ENCODE measurements around the gene WDR38.
"Not testable (repeated sequence)": the region's sequence is repeated elsewhere in the genome, so short reads cannot be mapped to it uniquely, and the experiment has no call there.

Gene WDR38

DNA sequence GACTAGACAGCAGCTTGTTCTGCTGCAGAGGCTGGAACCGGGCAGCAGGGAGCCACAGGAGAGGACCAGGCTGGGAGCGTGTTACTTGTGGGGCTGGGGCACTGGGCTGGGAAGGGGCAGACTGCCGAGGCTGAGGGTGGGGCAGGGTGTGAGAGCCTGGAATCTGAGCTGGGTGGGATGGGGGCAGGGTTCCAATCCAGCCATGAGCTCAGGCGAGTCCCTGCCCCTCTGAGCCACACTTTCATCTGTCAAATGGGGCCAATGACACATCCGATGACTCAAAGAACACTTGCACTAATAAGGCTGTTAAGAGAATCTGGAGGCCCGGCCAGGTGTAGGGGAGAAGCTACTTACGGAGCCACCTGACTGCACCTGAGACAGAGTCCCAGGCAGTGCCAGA lies 18.7 kb upstream of the WDR38 start:
- DNase-seq (ENCODE audit: low spot score) = peak; percentile 94

DNA sequence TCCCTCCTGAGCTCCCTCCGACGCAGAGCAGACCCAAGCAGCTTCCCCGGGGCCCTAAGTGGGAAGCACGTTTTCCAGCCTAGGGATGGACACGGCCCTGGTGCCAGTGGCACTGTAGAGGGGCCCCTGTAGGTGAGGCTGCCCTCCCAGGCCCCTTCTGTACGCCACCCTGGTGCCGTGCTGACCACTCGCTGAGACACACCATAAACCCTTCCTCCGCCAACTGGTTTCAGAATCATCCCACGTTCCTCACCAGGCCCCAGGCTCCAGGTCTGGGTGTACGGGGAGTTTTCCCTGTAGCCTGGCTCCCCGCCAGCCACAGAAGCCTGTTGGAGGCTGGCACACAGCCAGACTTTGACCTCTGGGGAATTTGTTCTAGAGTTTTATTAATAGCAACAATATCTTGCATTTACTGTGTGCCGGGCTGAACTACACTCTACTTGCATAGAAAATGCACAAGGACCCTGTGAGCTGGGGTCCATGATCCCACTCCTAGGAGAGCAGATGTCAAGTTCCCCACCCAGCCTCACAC lies 18.2 kb upstream of the WDR38 start:
- DNase-seq (ENCODE audit: low spot score) = peak; percentile 86

DNA sequence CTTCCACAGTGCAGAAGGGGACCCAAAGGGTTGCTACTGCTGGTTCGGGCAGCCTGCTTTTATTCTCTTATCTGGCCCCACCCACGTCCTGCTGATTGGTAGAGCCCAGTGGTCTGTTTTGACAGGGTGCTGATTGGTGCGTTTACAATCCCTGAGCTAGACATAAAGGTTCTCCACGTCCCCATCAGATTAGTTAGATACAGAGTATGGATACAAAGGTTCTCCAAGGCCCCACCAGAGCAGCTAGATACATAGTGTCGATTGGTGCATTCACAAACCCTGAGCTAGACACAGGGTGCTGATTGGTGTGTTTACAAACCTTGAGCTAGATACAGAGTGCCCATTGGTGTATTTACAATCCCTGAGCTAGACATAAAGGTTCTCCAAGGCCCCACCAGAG lies 15.1 kb upstream of the WDR38 start:
- not testable (repeated sequence) for DNase-seq (ENCODE audit: low spot score)

DNA sequence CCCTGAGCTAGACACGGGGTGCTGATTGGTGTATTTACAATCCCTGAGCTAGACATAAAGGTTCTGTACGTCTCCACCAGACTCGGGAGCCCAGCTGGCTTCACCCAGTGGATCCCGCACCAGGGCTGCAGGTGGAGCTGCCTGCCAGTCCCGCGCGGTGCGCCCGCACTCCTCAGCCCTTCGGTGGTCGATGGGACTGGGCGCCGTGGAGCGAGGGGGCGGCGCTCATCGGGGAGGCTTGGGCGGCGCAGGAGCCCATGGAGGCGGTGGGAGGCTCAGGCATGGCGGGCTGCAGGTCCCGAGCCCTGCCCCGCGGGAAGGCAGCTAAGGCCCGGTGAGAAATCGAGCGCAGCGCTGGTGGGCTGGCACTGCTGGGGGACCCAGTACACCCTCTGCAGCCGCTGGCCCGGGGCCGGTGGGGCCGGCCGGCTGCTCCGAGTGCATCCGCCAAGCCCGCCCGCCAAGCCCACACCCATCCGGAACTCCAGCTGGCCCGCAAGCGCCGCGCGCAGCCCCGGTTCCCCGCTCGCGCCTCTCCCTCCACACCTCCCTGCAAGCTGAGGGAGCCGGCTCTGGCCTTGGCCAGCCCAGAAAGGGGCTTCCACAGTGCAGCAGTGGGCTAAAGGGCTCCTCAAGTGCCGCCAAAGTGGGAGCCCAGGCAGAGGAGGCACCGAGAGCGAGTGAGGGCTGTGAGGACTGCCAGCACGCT lies 14.5 kb upstream of the WDR38 start:
- not testable (repeated sequence) for DNase-seq (ENCODE audit: low spot score)

DNA sequence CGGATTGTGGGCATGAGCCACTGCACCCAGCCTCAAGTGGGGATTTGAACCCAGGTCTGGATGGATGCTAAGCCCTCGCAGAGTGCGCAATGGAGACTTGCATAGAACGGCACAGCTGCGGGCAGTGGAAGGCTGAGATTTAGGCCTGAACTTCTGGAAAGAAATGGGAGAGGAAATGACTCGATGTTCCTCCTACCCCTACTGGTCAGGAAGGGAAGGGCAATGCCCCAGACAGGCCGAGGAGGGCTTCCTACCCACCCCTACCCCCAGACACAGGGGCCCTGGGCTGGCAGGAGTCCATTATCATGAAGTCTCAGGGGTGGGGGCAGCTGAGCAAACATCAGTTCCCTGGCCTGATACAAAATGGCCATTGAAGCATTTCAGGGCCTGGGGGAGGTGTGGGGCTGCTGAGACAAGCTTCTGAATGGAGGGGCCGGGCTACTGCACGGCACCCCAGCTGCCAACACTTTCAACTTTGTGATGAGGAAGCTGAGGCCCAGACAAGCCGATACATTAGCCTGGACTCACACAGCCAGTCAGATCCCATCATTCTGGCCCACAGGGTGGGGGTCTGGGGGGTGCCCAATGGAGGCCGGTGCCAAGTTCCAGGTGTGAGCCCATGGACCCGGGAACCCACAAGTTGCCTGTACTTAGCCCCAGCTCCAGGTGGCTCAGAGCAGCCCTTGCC lies 13.5 kb upstream of the WDR38 start:
- DNase-seq (ENCODE audit: low spot score) = peak; percentile 15

DNA sequence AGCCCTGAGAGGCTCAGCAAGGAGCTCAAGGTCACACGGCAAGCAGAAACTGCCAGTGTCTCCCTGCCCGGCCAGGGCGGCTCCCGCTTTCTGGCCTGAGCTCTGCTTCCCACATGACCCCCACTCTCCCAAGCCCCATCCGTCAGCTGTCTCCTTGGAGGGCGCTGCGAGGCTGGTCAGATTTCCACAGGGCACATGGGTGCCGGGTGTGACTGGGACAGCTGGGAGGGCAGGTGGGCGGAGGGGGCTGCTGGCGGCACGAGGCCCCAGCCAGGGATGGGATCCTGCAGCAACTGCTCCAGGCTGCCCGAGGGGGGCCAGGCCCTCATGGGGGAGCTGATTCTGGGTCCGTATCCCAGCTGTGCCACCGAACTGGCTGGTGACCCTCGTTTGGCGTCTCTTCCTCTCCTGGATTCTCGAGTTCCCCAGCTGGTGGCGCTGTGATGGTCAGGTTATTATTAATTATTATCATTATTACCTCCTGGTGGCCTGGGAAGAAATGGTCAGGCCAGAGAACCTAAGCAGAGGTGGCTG lies 12.9 kb upstream of the WDR38 start:
- DNase-seq (ENCODE audit: low spot score) = no peak

DNA sequence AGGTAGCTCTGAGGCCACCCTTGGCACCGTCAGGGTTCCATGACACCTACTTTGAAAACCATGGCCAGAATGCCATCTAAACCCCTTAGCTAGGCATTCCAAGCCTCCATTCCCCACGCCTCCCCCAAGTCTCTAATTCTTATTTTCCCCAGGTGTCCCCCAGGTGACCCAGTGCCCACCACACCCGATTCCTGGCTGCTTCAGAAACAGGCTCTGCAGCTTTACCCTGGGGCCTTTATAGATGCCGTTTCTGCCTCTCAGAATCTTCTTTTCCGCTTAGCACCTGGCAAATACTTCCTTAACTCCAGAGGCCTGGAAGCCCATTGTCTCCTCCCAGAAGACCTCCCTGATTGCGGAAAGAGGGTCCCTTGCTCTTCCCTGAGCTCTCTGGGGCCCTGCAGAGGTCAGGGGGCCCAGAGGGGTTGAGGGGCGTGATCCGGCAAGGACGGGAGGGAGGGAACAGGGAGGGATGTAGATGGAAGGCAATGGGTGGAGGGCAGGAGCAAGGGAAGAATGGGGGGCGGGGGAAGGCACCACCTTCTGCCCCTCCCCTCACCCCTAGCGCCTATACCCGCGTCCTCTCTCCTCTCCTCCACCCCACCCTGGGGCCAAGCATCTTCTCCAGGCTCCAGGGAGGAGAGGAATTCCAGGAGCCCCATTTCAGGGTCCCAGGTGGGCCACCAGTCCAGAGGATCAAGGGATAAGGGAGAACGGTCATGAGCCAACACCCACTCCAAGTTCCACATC lies 12.0 kb upstream of the WDR38 start:
- no peak for DNase-seq (ENCODE audit: low spot score)

DNA sequence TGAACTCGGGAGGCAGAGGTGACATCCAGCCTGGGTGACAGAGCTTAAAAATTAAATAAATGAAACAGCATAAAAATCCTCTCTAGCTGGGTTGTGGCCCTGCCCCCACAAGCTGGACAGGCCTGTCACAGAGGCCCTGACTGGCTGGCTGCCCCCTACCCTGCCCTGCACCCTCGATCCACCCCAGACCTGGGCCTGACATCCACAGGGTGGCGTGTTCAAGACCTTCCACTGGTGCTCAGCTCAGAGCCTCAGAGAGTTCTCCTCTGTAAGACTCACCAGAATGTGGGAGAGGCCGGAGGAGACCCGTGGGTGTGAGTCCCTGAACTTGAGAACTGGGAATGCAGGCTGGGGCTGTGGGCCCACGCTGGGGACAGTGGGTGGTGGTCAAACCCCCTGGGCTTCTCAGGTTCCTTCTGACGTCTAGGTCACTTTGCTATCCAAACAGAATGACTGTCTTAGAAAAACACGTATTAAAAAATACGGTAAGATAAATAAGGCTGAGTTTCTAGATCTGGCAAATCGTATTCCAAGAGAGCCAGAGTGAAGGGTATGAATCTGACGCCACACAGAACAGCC lies 9.7 kb upstream of the WDR38 start:
- no peak for DNase-seq (ENCODE audit: low spot score)

DNA sequence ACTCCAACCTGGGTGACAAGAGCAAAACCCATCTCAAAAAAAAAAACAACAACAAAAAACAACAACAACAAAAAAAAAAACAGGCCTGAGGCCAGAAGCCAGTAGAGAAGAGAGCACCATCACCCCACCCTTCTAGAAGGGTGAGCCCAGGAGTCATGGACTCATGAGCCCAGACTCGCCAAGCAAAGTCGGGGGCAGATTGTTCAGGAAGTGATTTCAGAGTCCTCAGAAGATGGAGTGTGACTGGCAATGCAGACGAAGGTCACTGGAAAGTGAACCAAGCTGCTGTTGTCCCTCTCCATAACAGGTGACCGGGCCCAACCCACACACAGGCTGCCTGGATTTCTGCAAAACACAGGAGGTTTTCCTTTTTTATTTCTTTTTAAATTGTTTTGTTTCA lies 9.0 kb upstream of the WDR38 start:
- DNase-seq (ENCODE audit: low spot score) = no peak

DNA sequence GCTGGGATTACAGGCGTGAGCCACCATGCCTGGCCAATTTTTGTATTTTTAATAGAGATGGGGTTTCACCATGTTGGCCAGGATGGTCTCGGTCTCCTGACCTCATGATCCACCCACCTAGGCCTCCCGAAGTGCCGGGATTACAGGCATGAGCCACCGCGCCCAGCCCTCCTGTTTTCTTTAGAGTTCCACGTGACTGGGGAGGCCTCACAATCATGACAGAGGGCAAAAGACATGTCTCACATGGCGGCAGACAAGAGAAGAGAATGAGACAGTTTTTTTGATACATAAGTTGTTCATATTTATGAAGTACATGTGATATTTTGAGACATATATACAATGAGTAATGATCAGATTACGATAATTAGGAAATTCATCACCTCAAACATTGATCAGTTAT lies 6.8 kb upstream of the WDR38 start:
- not testable (repeated sequence) for DNase-seq (ENCODE audit: low spot score)

DNA sequence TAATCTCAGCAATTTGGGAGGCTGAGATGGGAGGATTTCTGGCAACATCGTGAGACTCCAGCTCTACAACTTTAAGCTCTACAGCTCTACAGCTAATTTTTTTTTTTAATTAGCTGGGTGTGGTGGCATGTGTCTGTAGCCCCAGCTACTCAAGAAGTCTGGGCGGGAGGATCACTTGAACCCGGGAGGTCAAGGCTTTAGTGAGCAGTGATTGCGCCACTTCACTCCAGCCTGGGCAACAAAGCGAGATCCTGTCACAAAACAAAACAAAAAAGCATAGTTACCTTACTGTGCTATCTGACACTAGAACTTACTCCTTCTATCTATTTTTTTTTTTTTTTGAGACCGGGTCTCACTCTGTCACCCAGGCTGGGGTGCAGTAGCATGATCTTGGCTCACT lies 6.3 kb upstream of the WDR38 start:
- DNase-seq (ENCODE audit: low spot score) = no peak

DNA sequence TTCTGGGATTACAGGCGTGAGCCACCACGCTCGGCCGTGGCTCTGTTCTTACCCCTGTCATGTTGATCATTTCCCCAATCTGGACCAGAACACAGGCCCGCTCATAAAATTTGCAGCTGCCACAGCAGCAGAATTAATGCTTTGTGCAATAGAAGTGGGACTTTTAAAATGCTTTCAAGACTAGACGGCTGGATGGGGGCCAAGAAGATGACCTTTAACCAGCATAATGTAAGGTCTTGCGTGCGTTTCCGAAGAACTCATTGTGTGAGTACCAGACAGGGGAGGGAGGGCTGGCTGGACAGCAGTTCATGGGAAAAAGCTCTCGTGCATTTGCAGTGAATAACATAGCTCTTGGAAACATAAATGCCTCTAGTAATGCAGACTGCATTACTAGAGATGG lies 3.5 kb upstream of the WDR38 start:
- peak; percentile 35 for DNase-seq (ENCODE audit: low spot score)

DNA sequence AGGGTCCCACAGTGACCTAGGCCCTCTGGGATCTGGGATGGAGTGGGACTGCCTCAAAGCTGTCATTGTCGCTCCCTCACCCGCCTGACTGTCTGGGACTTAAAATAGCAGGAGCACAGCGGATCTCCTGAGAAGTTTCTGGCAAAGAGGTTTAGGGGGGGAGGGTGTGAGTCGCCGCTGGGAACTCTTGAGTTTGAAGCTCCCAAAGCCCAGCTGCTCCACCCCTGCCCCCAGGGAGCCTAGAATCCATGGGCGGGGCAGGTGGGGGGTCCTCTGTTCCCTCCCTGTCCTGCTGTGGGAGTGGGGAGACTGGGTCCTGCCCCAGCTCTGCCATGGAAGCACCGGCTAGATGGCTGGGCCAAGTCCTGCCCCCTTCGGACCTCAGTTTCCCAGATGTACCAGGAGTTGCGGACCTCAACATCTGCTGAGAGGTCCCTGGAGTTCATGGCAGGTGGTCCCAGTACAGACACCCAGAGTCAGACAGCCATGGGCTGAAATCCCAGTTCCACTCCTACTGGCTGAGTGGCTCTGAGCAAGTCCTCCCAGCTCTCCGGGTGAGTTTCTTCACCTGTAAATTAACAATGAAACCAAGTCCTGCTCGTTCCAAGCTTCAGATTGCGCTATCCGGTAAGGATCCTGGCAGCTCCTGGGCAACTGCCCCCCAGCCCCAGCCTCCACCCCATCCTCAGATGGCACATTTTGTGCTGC lies 985 bp upstream of the WDR38 start:
- no peak for DNase-seq (ENCODE audit: low spot score)

DNA sequence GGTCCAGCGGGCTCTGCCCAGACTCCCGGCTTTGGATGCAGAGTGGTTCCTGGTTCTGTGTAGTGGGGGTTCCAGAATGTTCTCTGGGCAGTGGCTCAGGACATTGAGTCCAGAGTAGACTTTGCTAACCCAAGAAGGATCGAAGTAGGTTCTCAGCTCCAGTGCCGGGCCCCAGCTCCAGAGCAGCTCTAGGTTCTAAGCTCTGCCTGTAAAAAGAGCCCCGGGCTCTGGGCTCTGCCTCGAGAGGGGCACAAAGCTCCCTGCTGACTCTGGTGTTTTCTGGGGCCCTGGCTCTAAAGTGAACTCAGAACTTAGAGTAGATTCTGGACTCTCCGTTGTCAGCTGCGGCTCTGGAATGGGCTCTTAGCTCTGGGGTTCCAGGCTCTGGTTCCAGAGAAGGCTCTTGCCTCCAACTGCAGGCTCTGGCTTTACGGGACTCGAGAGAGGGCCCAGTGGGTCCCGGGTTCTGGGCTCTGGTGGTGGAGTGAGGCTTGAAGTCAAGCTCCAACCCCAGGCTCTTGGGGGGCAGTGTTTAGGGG lies 414 bp downstream of the WDR38 start:
- DNase-seq (ENCODE audit: low spot score) = no peak

DNA sequence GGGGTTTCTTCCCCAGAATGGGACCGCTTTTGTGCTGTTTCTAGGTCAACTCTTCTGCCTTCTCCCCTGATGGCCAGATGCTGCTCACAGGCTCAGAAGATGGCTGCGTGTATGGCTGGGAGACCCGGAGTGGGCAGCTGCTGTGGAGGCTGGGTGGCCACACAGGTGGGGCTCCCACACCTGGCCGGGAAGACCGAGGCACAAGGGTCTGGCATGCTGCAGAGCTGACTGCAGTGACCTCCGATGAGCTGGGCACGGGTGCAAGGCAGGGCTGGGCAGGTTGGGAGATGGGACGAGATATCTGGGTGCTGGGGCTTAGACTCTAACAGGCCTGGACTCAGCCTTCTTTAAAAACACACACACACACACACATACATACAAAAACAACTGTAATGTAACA lies 901 bp downstream of the WDR38 start:
- no peak for DNase-seq (ENCODE audit: low spot score)

DNA sequence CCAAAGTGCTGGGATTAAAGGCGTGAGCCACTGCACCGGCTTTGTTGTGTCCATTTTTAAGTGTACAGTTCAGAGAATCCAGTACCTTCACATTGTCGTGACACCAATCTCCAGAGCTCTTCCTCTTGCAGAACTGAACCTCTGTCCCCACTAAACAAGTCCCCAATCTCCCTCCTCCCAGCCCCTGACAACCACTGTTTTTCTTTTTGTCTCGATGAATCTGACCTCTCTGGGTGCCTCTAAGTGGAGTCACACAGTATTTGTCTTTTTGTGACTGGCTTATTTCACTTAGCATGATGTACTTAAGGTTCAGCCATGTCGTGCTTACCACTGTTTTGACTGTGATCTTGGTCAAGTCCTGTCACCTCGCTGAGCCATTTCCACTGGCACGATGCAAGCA lies 1.6 kb downstream of the WDR38 start:
- no peak for DNase-seq (ENCODE audit: low spot score)

DNA sequence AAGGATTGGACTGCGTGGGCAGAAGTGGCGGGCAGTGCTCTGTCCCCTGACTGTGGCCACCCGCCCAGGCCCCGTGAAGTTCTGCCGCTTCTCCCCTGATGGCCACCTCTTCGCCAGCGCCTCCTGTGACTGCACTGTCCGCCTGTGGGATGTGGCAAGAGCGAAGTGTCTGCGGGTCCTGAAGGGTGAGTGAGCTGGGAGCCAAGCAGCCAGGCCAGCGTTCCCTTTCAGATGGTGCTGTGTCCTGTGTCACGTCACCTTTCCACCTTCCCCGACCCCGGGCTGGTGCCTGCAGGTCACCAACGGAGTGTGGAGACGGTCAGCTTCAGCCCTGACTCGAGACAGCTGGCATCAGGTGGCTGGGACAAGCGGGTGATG lies 2.3 kb downstream of the WDR38 start:
- DNase-seq (ENCODE audit: low spot score) = no peak

DNA sequence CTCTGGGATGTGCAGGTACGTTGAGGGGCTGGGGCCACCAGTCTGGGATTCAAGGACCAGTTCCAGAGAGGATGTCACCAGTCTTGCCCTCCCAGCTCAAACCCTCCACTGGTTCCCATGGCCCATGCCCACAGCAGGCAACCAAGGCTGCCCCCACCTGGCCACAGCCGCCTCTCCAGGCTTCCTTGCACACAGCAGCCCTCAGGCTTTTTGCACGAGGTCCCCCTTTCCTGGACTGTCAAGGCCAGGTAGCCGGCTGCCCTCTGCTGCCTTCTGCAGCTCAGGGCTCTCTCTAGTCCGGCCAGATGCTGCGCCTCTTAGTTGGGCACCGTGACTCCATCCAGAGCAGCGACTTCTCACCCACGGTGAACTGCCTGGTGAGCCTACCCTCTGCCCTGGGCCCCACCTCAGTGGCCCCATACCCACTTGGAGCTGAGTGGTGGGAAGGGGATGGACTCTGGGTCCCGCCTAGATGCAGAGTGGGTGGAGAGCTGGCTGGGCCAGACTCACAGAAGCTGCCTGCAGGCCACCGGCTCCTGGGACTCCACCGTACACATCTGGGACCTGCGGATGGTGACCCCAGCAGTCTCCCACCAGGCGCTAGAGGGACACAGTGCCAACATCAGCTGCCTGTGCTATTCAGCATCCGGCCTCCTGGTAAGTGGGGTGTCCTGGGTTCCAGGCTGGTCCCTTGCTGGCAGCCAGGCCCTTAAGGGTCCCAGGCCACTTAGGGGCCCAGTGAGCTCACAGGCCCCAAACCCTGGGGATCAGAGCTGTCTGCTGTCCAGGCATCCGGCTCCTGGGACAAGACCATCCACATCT lies 2.9 kb downstream of the WDR38 start:
- DNase-seq (ENCODE audit: low spot score) = peak; percentile 58

DNA sequence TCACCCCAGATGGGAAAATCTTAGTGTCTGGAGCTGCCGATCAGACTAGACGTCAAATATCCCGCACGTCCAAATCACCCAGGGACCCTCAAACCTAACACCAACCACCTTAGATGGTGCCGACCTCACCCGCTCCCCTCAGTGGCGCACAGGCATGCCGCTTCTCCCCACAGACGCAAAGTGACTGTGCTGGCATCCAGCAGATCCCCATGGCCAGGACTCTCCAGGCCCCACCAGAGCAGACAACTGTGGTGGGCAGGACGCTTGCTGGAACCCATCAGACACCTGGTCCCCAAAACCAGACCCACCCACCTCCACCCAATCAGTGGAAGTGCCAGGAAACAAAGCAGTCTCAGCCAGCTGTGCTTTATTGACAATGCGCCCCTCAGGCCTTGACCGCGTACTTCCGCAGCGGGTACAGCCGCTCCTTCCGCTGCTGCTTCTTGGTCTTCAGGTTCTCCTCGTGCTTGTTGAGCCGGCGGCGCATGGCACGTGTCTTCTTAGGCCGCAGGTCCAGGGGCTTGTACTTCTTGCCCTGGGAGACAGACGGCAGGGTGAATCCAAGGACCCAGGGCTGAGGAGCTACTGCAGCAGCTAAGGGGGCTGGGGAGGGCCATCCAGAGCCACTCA lies 4.4 kb downstream of the WDR38 start:
- DNase-seq (ENCODE audit: low spot score) = no peak

Data from kidney tubule cell (primary cell).